DND-41 (cell line): ENCODE data around the gene GALP.
"Not testable (repeated sequence)": the region's sequence is repeated elsewhere in the genome, so short reads cannot be mapped to it uniquely, and the experiment has no call there.

Source experiments
- ATAC-seq: fragments of 200-7000 bp; cut with Tn5 transposase; 3 replicates; pipeline ENCODE4 v1.9.1; 2021; ENCODE audit warnings: low read depth; ENCODE audit not compliant: insufficient read depth
- DNase-seq: peaks from one replicate; pipeline ENCODE4 v3.0.0-alpha.2; 2020
- H2AFZ ChIP-seq: 2 replicates; pipeline ENCODE4 v1.6.0; 2012; ENCODE audit warnings: low read depth, low read length
- H3K27ac ChIP-seq: 2 replicates; pipeline ENCODE4 v1.5.1; 2012; ENCODE audit warnings: low read length, inconsistent platforms
- H3K27me3 ChIP-seq: fragments of 200-600 bp; sonication (generic); 2 replicates; pipeline ENCODE4 v1.6.0; 2012; ENCODE audit warnings: low read length, mild to moderate bottlenecking, inconsistent platforms; ENCODE audit not compliant: insufficient read depth, poor library complexity
- H3K36me3 ChIP-seq: 2 replicates; pipeline ENCODE4 v1.5.1; 2012; ENCODE audit warnings: low read length, inconsistent platforms; ENCODE audit not compliant: insufficient read depth
- H3K4me1 ChIP-seq: 2 replicates; pipeline ENCODE4 v1.5.1; 2012; ENCODE audit warnings: mild to moderate bottlenecking, low read length; ENCODE audit not compliant: insufficient read depth
- H3K4me2 ChIP-seq: 2 replicates; pipeline ENCODE4 v1.6.0; 2012; ENCODE audit warnings: mild to moderate bottlenecking, moderate library complexity, low read length, inconsistent platforms; ENCODE audit not compliant: insufficient read depth
- H3K4me3 ChIP-seq, 2 experiments: fragments of 200-600 bp in 1 of 2; shearing (Covaris generic) in 1 of 2; 2 replicates each; pipeline ENCODE4 v1.5.1; 2012 to 2016; ENCODE audit warnings: inconsistent platforms in 2 of 2, low read length in 2 of 2, mild to moderate bottlenecking in 2 of 2, low read depth in 1 of 2, moderate library complexity in 1 of 2
- H3K79me2 ChIP-seq: 2 replicates; pipeline ENCODE4 v1.6.0; 2012; ENCODE audit warnings: low read length, inconsistent platforms; ENCODE audit not compliant: insufficient read depth
- H3K9ac ChIP-seq: 2 replicates; pipeline ENCODE4 v1.6.0; 2012; ENCODE audit warnings: low read depth, mild to moderate bottlenecking, inconsistent platforms, low read length, moderate library complexity
- H3K9me3 ChIP-seq: 2 replicates; pipeline ENCODE4 v1.5.1; 2012; ENCODE audit warnings: low read length, moderate library complexity, mild to moderate bottlenecking, inconsistent platforms; ENCODE audit not compliant: insufficient read depth, severe bottlenecking
- H4K20me1 ChIP-seq: 2 replicates; pipeline ENCODE4 v1.6.0; 2012; ENCODE audit warnings: low read length; ENCODE audit not compliant: insufficient read depth
- CTCF ChIP-seq: IDR thresholded peaks from 2 replicates; pipeline ENCODE4 v1.5.1; 2012; ENCODE audit warnings: borderline replicate concordance, low read length, moderate library complexity, mild to moderate bottlenecking; ENCODE audit not compliant: poor library complexity, severe bottlenecking; ENCODE audit errors: extremely low read depth
- EZH2 ChIP-seq: IDR thresholded peaks from 3 replicates; pipeline ENCODE4 v1.6.1; 2012; ENCODE audit warnings: borderline replicate concordance, low read depth, mild to moderate bottlenecking, moderate library complexity, low read length, inconsistent platforms; ENCODE audit not compliant: severe bottlenecking

The GALP gene

GRCh38 chr19:56191115-56191514, 15.3 kb downstream of the GALP start:
- Histone ChIP-seq H3K9ac (no peak overlapping the region), H3K9me3 (no peaks in the 10 kb centered on the region), H2AFZ (no peak overlapping the region), H3K79me2 (no peaks in the 10 kb centered on the region), H3K36me3 (no peaks in the 10 kb centered on the region), H3K27me3 (no peaks in the 10 kb centered on the region), H3K27ac (no peak overlapping the region), H4K20me1 (no peaks in the 10 kb centered on the region), H3K4me3 (no peak overlapping the region), H3K4me2 (no peak overlapping the region), H3K4me1 (peaks cover under 1% of the 10 kb centered on the region; the same call in 1 of the 2 replicates)
- no peak for ATAC-seq
- TF ChIP-seq EZH2 (no peak), CTCF (peak; percentile 25)
- DNase-seq, result no peak

GRCh38 chr19:56191711-56192110, 15.9 kb downstream of the GALP start:
- Histone ChIP-seq H3K79me2 (no peaks in the 10 kb centered on the region), H3K4me2 (no peak overlapping the region), H3K4me1 (no peaks in the 10 kb centered on the region), H3K4me3 (no peak overlapping the region), H4K20me1 (no peaks in the 10 kb centered on the region), H3K36me3 (no peaks in the 10 kb centered on the region), H3K27me3 (no peaks in the 10 kb centered on the region), H3K9ac (no peak overlapping the region), H2AFZ (no peak overlapping the region), H3K27ac (no peak overlapping the region), H3K9me3 (no peaks in the 10 kb centered on the region)
- ATAC-seq (no peak), DNase-seq (no peak)
- no peak for TF ChIP-seq CTCF
- no peak for TF ChIP-seq EZH2

GRCh38 chr19:56193981-56194640, 18.3 kb downstream of the GALP start:
- no peaks in the 10 kb centered on the region for H3K4me1 ChIP-seq
- no peak overlapping the region for H3K4me3 ChIP-seq
- H2AFZ ChIP-seq, result no peak overlapping the region
- no peak for DNase-seq
- no peaks in the 10 kb centered on the region for H3K36me3 ChIP-seq
- H3K27ac ChIP-seq, result no peak overlapping the region
- ATAC-seq, result no peak
- H3K9ac ChIP-seq, result no peak overlapping the region
- no peaks in the 10 kb centered on the region for H3K27me3 ChIP-seq
- H3K4me2 ChIP-seq, result no peak overlapping the region
- no peaks in the 10 kb centered on the region for H4K20me1 ChIP-seq
- no peaks in the 10 kb centered on the region for H3K79me2 ChIP-seq
- no peaks in the 10 kb centered on the region for H3K9me3 ChIP-seq
- TF ChIP-seq CTCF (no peak), EZH2 (no peak)

GRCh38 chr19:56197646-56198045, 21.8 kb downstream of the GALP start, which contains the start of gene ZSCAN5B:
ZSCAN5B (minus strand) TSS chr19:56197783; CDS start chr19:56193052, 4,731 bp downstream.
- H3K79me2 ChIP-seq, result not testable (repeated sequence)

More at GRCh38 chr19:56197646-56198045, 21.8 kb downstream of the GALP start, which contains the start of gene ZSCAN5B:
- H2AFZ ChIP-seq, H3K9me3 ChIP-seq, H4K20me1 ChIP-seq, ATAC-seq, H3K27me3 ChIP-seq, H3K4me1 ChIP-seq, H3K4me2 ChIP-seq, DNase-seq, H3K36me3 ChIP-seq, H3K27ac ChIP-seq, H3K4me3 ChIP-seq, H3K9ac ChIP-seq: not testable (repeated sequence)
